ENCODE results near the gene SRGAP2B. TPM values are rescaled to one million over a fixed set of nuclear protein-coding genes. Genes with fewer than 3 reads are reported as not detected.
"Not testable (repeated sequence)": the region's sequence is repeated elsewhere in the genome, so short reads cannot be mapped to it uniquely, and the experiment has no call there.

SRGAP2B gene
- total and polyA plus RNA-seq, 2 of the 4 experiments (the other 2 are of a cell fraction) = 15.9 to 50.7 TPM

GRCh38 chr1:145021749-145022148, 73.4 kb downstream of the SRGAP2B start:
- ATAC-seq (ENCODE audit: low read depth); H3K27me3 ChIP-seq (ENCODE audit: control insufficient read depth, insufficient read depth, low read length); H3K9me1 ChIP-seq (ENCODE audit: insufficient read depth, low read length); H4K20me1 ChIP-seq (ENCODE audit: insufficient read depth, low read length); H3K18ac ChIP-seq (ENCODE audit: low read depth, low read length); intact Hi-C loops (cut with micrococcal nuclease); H2BK20ac ChIP-seq (ENCODE audit: low read depth, low read length); H2AFZ ChIP-seq (replicated peaks; ENCODE audit: low read length, poor library complexity); POLR2A ChIA-PET (ENCODE audit: unreplicated experiment); in situ Hi-C loops (cut with MboI; ENCODE audit: low sequenced_read_pairs); H2BK15ac ChIP-seq (ENCODE audit: low read depth, low read length); H3K4ac ChIP-seq (ENCODE audit: low read depth, low read length); DNase-seq; H2BK5ac ChIP-seq (ENCODE audit: low read depth, low read length, poor library complexity, severe bottlenecking); dilution Hi-C loops (cut with HindIII; ENCODE audit: low sequenced_read_pairs, unreplicated experiment); H3K4me3 ChIP-seq (ENCODE audit: insufficient read depth, low read depth, low read length); BruUV-seq (replicated peaks); H3K9me3 ChIP-seq (ENCODE audit: control insufficient read depth, insufficient read depth, low read length); H3K9ac ChIP-seq (ENCODE audit: low read depth, low read length); H3K79me1 ChIP-seq (ENCODE audit: low read depth in 1 of 2, low read length in 2 of 2); H3K4me1 ChIP-seq (ENCODE audit: control insufficient read depth, insufficient read depth, low read length); H2AK5ac ChIP-seq (ENCODE audit: low read depth, low read length); H2BK120ac ChIP-seq (ENCODE audit: low read depth, low read length); H3K36me3 ChIP-seq (ENCODE audit: control insufficient read depth, insufficient read depth, low read length); H4K8ac ChIP-seq (ENCODE audit: low read depth in 2 of 2, low read length in 2 of 2); H4K5ac ChIP-seq (ENCODE audit: low read depth, low read length); H3K27ac ChIP-seq (ENCODE audit: insufficient read depth, low read length); CTCF ChIA-PET; H3K14ac ChIP-seq (replicated peaks; ENCODE audit: low read depth, low read length); H3K23ac ChIP-seq (ENCODE audit: low read depth, low read length); H3K56ac ChIP-seq (ENCODE audit: extremely low read depth, insufficient read depth, low read length); H2AK9ac ChIP-seq (replicated peaks; ENCODE audit: low read depth, low read length, poor library complexity); H3K4me2 ChIP-seq (ENCODE audit: low read depth, low read length); H4K91ac ChIP-seq (ENCODE audit: insufficient read depth, low read depth, low read length): not testable (repeated sequence)
- no CpG with 5 or more reads among the region's 4 CpGs for WGBS, 2 experiments (ENCODE audit: extremely low coverage in 2 of 2, insufficient read length in 1 of 2)

- H2BK120ac ChIP-seq (ENCODE audit: low read depth, low read length); H3K14ac ChIP-seq (replicated peaks; ENCODE audit: low read depth, low read length); H3K4me1 ChIP-seq (ENCODE audit: control insufficient read depth, insufficient read depth, low read length); DNase-seq; H4K91ac ChIP-seq (ENCODE audit: insufficient read depth, low read depth, low read length); H2BK20ac ChIP-seq (ENCODE audit: low read depth, low read length); H3K4ac ChIP-seq (ENCODE audit: low read depth, low read length); H3K36me3 ChIP-seq (ENCODE audit: control insufficient read depth, insufficient read depth, low read length); H2AK5ac ChIP-seq (ENCODE audit: low read depth, low read length); H3K79me1 ChIP-seq (ENCODE audit: low read depth in 1 of 2, low read length in 2 of 2); dilution Hi-C loops (cut with HindIII; ENCODE audit: low sequenced_read_pairs, unreplicated experiment); H2AK9ac ChIP-seq (replicated peaks; ENCODE audit: low read depth, low read length, poor library complexity); H3K23ac ChIP-seq (ENCODE audit: low read depth, low read length); H3K27me3 ChIP-seq (ENCODE audit: control insufficient read depth, insufficient read depth, low read length); H2BK5ac ChIP-seq (ENCODE audit: low read depth, low read length, poor library complexity, severe bottlenecking); ATAC-seq (ENCODE audit: low read depth); H3K27ac ChIP-seq (ENCODE audit: insufficient read depth, low read length); intact Hi-C loops (cut with micrococcal nuclease); H3K4me3 ChIP-seq (ENCODE audit: insufficient read depth, low read depth, low read length); BruUV-seq (replicated peaks); H3K18ac ChIP-seq (ENCODE audit: low read depth, low read length); in situ Hi-C loops (cut with MboI; ENCODE audit: low sequenced_read_pairs); H3K56ac ChIP-seq (ENCODE audit: extremely low read depth, insufficient read depth, low read length); H4K20me1 ChIP-seq (ENCODE audit: insufficient read depth, low read length); H4K8ac ChIP-seq (ENCODE audit: low read depth in 2 of 2, low read length in 2 of 2); H3K9me3 ChIP-seq (ENCODE audit: control insufficient read depth, insufficient read depth, low read length); POLR2A ChIA-PET (ENCODE audit: unreplicated experiment); H3K9me1 ChIP-seq (ENCODE audit: insufficient read depth, low read length); H2BK15ac ChIP-seq (ENCODE audit: low read depth, low read length); H3K4me2 ChIP-seq (ENCODE audit: low read depth, low read length); H2AFZ ChIP-seq (replicated peaks; ENCODE audit: low read length, poor library complexity); CTCF ChIA-PET; H4K5ac ChIP-seq (ENCODE audit: low read depth, low read length); H3K9ac ChIP-seq (ENCODE audit: low read depth, low read length): not testable (repeated sequence)
- 100% methylated on average over 1 of the region's 2 CpGs; no CpG with 5 or more reads in 1 of the 2 experiments for whole genome bisulfite sequencing, 2 experiments (ENCODE audit: extremely low coverage in 2 of 2, insufficient read length in 1 of 2)
Measured at GRCh38 chr1:145019709-145020108, 75.4 kb downstream of the SRGAP2B start.
